Measurements from ENCODE around the gene UBE2D2. TPM values are rescaled to one million over a fixed set of nuclear protein-coding genes. Genes with fewer than 3 reads are reported as not detected.
A peak's percentile ranks its signal among the peaks of the same experiment; 100 is the strongest.

The UBE2D2 gene
- total and polyA plus RNA-seq, 4 donors: 84.1 to 97.8 (median 91.2) TPM

- TF ChIP-seq, protein P1, sequence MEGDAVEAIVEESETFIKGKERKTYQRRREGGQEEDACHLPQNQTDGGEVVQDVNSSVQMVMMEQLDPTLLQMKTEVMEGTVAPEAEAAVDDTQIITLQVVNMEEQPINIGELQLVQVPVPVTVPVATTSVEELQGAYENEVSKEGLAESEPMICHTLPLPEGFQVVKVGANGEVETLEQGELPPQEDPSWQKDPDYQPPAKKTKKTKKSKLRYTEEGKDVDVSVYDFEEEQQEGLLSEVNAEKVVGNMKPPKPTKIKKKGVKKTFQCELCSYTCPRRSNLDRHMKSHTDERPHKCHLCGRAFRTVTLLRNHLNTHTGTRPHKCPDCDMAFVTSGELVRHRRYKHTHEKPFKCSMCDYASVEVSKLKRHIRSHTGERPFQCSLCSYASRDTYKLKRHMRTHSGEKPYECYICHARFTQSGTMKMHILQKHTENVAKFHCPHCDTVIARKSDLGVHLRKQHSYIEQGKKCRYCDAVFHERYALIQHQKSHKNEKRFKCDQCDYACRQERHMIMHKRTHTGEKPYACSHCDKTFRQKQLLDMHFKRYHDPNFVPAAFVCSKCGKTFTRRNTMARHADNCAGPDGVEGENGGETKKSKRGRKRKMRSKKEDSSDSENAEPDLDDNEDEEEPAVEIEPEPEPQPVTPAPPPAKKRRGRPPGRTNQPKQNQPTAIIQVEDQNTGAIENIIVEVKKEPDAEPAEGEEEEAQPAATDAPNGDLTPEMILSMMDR (IDR thresholded peaks at IDR 0.05; ENCODE audit: control extremely low read depth, extremely low read depth): no peak
- ATAC-seq (ENCODE audit: insufficient read depth, low FRiP score) (peak; percentile 67), DNase-seq (peak; percentile 85 to 93 (median 90))
- peaks cover 2 to 68% (median 21%) of the 10 kb centered on the region in 5 donors for H3K4me1 ChIP-seq (ENCODE audit: control insufficient read depth in 5 of 5, insufficient read depth in 5 of 5, low read length in 5 of 5)
- H3K9me3 ChIP-seq (ENCODE audit: control insufficient read depth in 4 of 4, insufficient read depth in 3 of 4, low read length in 3 of 4): no peaks in the 10 kb centered on the region
- peak within 1 kb of the TSS in 1 of 2 donors; percentile 19 for H3K9ac ChIP-seq (ENCODE audit: insufficient read depth in 1 of 2, low read length in 2 of 2)
- peak within 1 kb of the TSS; percentile 66 for H3K4me3 ChIP-seq
- WGBS, 2 donors: 0 to 1% methylated on average over 39 to 106 of the region's 106 CpGs
- H3K27me3 ChIP-seq (ENCODE audit: control insufficient read depth in 3 of 3, insufficient read depth in 3 of 3, low read length in 2 of 3): no peaks in the 10 kb centered on the region
- H3K36me3 ChIP-seq (ENCODE audit: control insufficient read depth in 4 of 4, insufficient read depth in 4 of 4, low read length in 4 of 4): no peaks in the 10 kb centered on the region
- H3K27ac ChIP-seq (ENCODE audit: low read depth in 1 of 2, low read length in 1 of 2): peak within 1 kb of the TSS; percentile 80 to 83
Measured at GRCh38 chr5:139648205-139649081, 87.3 kb downstream of the UBE2D2 start, which contains the start of gene CXXC5. CXXC5 (plus strand) TSS chr5:139648349; CDS start chr5:139680524, 32,175 bp downstream.

DNA sequence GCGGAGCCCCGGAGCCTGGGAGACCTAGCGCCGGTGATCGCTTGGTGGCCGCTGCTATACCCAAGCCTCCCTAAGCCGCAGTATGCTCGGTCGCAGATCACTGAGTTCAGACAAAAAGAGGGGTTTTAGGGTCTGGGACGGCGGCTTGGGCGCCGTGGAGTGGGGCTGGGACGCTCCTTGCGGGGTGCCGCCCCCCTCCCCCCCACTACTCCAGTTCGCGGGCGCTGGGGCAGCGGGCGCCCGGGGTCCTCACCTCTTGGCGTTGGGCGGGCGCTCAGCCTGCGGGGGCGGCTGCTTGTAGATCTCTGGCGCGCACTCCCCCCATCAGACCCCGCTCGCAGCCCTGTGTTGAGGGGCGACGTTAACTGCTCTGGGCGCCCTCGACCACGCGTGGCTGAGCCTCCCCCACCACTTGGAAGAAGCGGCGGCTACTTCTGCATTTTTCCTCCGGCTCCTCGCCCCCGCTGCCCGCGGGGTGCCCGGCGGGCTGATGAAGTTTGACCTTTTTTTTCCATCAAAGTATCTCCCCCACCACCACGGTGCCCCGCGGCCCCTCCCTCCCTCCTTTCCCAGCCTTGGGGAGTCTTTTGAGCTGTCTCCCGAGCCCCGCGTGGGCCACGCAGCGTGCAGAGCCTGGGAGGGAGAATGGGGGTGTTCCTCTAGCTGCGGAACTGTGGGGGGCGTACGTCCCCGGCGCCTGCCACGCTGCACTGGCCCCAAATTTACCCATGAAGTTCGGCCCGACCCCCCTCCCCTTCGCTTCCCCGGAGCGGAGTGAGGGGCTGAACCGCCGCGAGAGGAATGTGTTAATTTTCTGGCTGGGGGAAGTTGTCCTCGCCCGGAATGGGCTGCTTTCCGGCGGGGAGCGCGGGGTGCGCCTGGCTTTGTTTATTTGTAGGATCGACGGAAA lies 88.2 kb downstream of the UBE2D2 start:
- H3K9ac ChIP-seq (ENCODE audit: insufficient read depth in 1 of 2, low read length in 2 of 2): no peak overlapping the region
- no peaks in the 10 kb centered on the region for H3K36me3 ChIP-seq (ENCODE audit: control insufficient read depth in 4 of 4, insufficient read depth in 4 of 4, low read length in 4 of 4)
- TF ChIP-seq, protein P1 (IDR thresholded peaks at IDR 0.05; ENCODE audit: control extremely low read depth, extremely low read depth): no peak
- H3K4me1 ChIP-seq (ENCODE audit: control insufficient read depth in 5 of 5, insufficient read depth in 5 of 5, low read length in 5 of 5): peaks cover 8 to 70% (median 27%) of the 10 kb centered on the region in 5 donors
- no peaks in the 10 kb centered on the region for H3K27me3 ChIP-seq (ENCODE audit: control insufficient read depth in 3 of 3, insufficient read depth in 3 of 3, low read length in 2 of 3)
- H3K4me3 ChIP-seq: peak overlapping the region; percentile 66
- ATAC-seq (ENCODE audit: insufficient read depth, low FRiP score) (no peak), DNase-seq (peak in 2 of 3 donors; percentile 44 to 54)
- H3K9me3 ChIP-seq (ENCODE audit: control insufficient read depth in 4 of 4, insufficient read depth in 3 of 4, low read length in 3 of 4): no peaks in the 10 kb centered on the region
- H3K27ac ChIP-seq (ENCODE audit: low read depth in 1 of 2, low read length in 1 of 2): peak overlapping the region; percentile 37 to 80
- WGBS, 2 donors: 0 to 1% methylated on average over 68 to 77 of the region's 77 CpGs

DNA sequence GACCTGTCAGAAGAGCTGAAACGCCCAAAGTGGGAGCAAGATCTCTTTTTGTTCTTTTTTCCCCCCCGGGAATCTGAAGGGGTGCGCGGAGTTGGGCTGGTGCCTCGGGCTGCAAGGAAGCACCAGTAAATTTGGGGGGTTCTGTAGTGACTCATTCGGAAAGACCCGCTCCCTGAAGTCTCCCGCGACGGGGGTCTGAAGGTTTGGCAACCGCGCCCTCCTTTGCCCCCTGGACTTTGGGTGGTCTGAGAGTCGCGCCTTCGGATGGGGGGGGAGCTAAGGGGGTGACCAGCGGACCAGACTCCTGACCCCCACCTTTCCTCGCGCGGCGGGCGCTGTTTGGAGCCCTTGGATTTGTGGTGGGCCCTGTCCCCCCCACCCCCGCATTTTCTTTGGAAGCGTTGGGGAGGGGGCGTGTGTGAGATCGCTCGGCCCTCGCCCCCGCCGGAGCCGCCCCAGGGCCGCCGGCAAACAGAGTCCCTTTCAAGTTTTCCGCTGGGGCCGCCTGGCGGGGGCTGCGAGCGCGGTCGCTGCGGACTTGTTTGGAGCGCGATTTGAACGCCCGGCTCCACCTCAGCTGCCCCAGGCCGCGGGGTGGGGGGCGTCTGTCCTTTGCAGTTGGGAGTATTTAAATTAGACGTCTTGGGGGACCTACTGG lies 89.0 kb downstream of the UBE2D2 start:
- TF ChIP-seq, protein P1 (IDR thresholded peaks at IDR 0.05; ENCODE audit: control extremely low read depth, extremely low read depth): no peak
- H3K9me3 ChIP-seq (ENCODE audit: control insufficient read depth in 4 of 4, insufficient read depth in 3 of 4, low read length in 3 of 4): no peaks in the 10 kb centered on the region
- H3K27ac ChIP-seq (ENCODE audit: low read depth in 1 of 2, low read length in 1 of 2): peak overlapping the region; percentile 80 to 85
- 1% methylated on average over 48 of the region's 48 CpGs for WGBS, 2 donors
- DNase-seq: peak in 2 of 3 donors; percentile 56 to 58
- H3K4me1 ChIP-seq (ENCODE audit: control insufficient read depth in 5 of 5, insufficient read depth in 5 of 5, low read length in 5 of 5): peaks cover 8 to 74% (median 31%) of the 10 kb centered on the region in 5 donors
- no peaks in the 10 kb centered on the region for H3K27me3 ChIP-seq (ENCODE audit: control insufficient read depth in 3 of 3, insufficient read depth in 3 of 3, low read length in 2 of 3)
- no peak for ATAC-seq (ENCODE audit: insufficient read depth, low FRiP score)
- H3K36me3 ChIP-seq (ENCODE audit: control insufficient read depth in 4 of 4, insufficient read depth in 4 of 4, low read length in 4 of 4): no peaks in the 10 kb centered on the region
- H3K9ac ChIP-seq (ENCODE audit: insufficient read depth in 1 of 2, low read length in 2 of 2): no peak overlapping the region
- peak overlapping the region; percentile 66 for H3K4me3 ChIP-seq

Data from lung (tissue), 12 donors.